ENCODE measurements around the gene GLT1D1.

DNA sequence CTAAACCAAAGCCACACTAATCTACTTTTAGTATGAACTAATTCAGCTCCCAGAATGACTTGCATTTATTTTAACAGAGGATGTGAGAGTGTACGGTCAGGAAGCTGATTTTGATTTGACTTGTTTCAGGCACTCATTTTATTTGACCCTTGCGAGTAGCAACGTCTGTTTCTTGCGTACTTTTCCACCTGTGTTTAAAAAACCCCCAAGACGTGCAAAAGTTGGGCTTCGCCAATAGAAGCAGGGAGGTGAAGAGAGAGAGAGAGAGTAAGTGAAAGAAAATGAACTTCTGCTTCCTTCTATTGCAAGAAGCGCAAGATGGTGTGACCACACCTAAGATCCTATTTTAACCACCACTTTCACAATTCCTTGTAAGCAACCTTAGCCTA is 22.8 kb upstream of the GLT1D1 start:
- TF ChIP-seq NFIC (IDR thresholded peaks at IDR 0.05) (no peak), EGR1 (IDR thresholded peaks at IDR 0.05) (no peak), RAD21 (IDR thresholded peaks at IDR 0.05; ENCODE audit: low read depth) (no peak), EP300 (IDR thresholded peaks at IDR 0.05; ENCODE audit: borderline replicate concordance) (no peak), CEBPB (IDR thresholded peaks at IDR 0.05) (no peak), TAF1 (IDR thresholded peaks at IDR 0.05; ENCODE audit: low read depth) (no peak), TEAD4 (IDR thresholded peaks at IDR 0.05) (no peak), TCF12 (IDR thresholded peaks at IDR 0.05; ENCODE audit: low read depth) (no peak), YY1 (IDR thresholded peaks at IDR 0.05; ENCODE audit: low read depth) (no peak), FOXM1 (IDR thresholded peaks at IDR 0.05; ENCODE audit: borderline replicate concordance, low read depth) (no peak), ZBTB7A (IDR thresholded peaks at IDR 0.05; ENCODE audit: low read depth) (no peak)
- TF ChIP-seq, protein P1, sequence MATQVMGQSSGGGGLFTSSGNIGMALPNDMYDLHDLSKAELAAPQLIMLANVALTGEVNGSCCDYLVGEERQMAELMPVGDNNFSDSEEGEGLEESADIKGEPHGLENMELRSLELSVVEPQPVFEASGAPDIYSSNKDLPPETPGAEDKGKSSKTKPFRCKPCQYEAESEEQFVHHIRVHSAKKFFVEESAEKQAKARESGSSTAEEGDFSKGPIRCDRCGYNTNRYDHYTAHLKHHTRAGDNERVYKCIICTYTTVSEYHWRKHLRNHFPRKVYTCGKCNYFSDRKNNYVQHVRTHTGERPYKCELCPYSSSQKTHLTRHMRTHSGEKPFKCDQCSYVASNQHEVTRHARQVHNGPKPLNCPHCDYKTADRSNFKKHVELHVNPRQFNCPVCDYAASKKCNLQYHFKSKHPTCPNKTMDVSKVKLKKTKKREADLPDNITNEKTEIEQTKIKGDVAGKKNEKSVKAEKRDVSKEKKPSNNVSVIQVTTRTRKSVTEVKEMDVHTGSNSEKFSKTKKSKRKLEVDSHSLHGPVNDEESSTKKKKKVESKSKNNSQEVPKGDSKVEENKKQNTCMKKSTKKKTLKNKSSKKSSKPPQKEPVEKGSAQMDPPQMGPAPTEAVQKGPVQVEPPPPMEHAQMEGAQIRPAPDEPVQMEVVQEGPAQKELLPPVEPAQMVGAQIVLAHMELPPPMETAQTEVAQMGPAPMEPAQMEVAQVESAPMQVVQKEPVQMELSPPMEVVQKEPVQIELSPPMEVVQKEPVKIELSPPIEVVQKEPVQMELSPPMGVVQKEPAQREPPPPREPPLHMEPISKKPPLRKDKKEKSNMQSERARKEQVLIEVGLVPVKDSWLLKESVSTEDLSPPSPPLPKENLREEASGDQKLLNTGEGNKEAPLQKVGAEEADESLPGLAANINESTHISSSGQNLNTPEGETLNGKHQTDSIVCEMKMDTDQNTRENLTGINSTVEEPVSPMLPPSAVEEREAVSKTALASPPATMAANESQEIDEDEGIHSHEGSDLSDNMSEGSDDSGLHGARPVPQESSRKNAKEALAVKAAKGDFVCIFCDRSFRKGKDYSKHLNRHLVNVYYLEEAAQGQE (IDR thresholded peaks at IDR 0.05; ENCODE audit: low read depth): no peak
- TF ChIP-seq, protein P2, sequence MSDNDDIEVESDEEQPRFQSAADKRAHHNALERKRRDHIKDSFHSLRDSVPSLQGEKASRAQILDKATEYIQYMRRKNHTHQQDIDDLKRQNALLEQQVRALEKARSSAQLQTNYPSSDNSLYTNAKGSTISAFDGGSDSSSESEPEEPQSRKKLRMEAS (IDR thresholded peaks at IDR 0.05): no peak
